Measurements from ENCODE around the gene AGRN.
"Not testable (repeated sequence)": the region's sequence is repeated elsewhere in the genome, so short reads cannot be mapped to it uniquely, and the experiment has no call there.

The AGRN gene

GRCh38 chr1:1089731-1090423, 70.0 kb downstream of the AGRN start:
- no peak overlapping the region for H3K9ac ChIP-seq (ENCODE audit: low read depth in 1 of 2, low read length in 2 of 2)
- no peaks in the 10 kb centered on the region for H3K9me3 ChIP-seq (ENCODE audit: control insufficient read depth in 2 of 2, low read length in 2 of 2)
- no peaks in the 10 kb centered on the region for H3K36me3 ChIP-seq (ENCODE audit: control insufficient read depth in 2 of 2, insufficient read depth in 2 of 2, low read length in 2 of 2)
- no peak overlapping the region for H3K4me3 ChIP-seq (ENCODE audit: low read length in 2 of 2)
- no peaks in the 10 kb centered on the region for H3K27me3 ChIP-seq (ENCODE audit: control insufficient read depth in 2 of 2, insufficient read depth in 2 of 2, low read length in 2 of 2)
- no peak overlapping the region for H3K27ac ChIP-seq (ENCODE audit: low read depth in 2 of 2, low read length in 2 of 2)
- H3K4me1 ChIP-seq (ENCODE audit: control insufficient read depth in 2 of 2, insufficient read depth in 2 of 2, low read length in 2 of 2) = no peaks in the 10 kb centered on the region

DNA sequence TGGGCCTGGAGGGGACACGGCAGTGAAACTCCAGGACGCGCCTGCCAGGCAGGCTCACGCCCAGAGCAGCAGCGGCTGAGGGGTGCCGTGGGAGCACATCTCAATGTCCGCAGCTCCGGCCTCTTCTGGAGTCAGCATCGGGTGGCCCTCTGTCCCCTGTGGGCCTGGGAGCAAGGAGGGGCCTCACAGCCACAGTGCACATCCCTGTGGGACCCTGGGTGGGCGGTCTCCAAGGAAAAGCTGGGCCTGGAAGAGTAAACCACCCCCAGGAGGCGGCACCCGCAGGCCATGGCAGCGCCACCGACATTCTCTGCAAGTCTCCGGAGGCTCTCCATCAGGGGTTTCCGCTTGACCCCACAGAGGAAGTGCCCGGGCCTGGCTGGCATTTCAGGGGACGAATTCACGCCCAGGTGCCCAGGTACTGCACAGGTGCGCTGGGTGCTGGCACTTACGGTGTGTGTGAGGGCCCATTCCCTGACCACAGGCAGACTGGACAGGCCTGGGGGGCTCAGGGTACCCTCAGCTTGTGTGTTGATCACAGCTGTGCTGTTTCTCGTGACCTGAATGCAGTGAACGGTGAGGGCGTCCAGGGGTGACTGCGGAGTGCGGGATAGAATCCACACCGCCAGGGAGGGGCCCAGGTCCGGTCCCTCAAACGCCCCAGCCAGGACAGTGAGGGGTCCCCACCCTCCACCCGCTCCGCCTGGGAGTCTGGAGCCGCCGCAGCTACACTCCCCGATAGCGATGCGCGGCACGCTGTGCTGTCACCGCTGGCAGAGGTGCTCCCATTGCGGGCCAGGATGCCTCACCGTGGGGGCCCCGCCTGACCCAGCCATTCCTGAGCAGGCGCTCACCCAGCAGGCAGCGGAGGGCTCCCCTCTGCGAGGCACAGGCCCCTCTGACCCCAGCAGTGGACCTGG, 70.8 kb downstream of the AGRN start:
- no peaks in the 10 kb centered on the region for H3K9me3 ChIP-seq (ENCODE audit: control insufficient read depth in 2 of 2, low read length in 2 of 2)
- no peak overlapping the region for H3K4me3 ChIP-seq (ENCODE audit: low read length in 2 of 2)
- no peaks in the 10 kb centered on the region for H3K27me3 ChIP-seq (ENCODE audit: control insufficient read depth in 2 of 2, insufficient read depth in 2 of 2, low read length in 2 of 2)

GRCh38 chr1:1091344-1092148, 71.6 kb downstream of the AGRN start:
- Histone ChIP-seq H3K9me3 (ENCODE audit: control insufficient read depth in 2 of 2, low read length in 2 of 2) (no peaks in the 10 kb centered on the region), H3K4me3 (ENCODE audit: low read length in 2 of 2) (no peak overlapping the region), H3K4me1 (ENCODE audit: control insufficient read depth in 2 of 2, insufficient read depth in 2 of 2, low read length in 2 of 2) (no peaks in the 10 kb centered on the region), H3K27ac (ENCODE audit: low read depth in 2 of 2, low read length in 2 of 2) (no peak overlapping the region), H3K36me3 (ENCODE audit: control insufficient read depth in 2 of 2, insufficient read depth in 2 of 2, low read length in 2 of 2) (no peaks in the 10 kb centered on the region), H3K27me3 (ENCODE audit: control insufficient read depth in 2 of 2, insufficient read depth in 2 of 2, low read length in 2 of 2) (no peaks in the 10 kb centered on the region), H3K9ac (ENCODE audit: low read depth in 1 of 2, low read length in 2 of 2) (no peak overlapping the region)

More for the DNA sequence above, 70.8 kb downstream of the AGRN start:
- no peaks in the 10 kb centered on the region for H3K4me1 ChIP-seq (ENCODE audit: control insufficient read depth in 2 of 2, insufficient read depth in 2 of 2, low read length in 2 of 2)
- no peak overlapping the region for H3K27ac ChIP-seq (ENCODE audit: low read depth in 2 of 2, low read length in 2 of 2)
- no peak overlapping the region for H3K9ac ChIP-seq (ENCODE audit: low read depth in 1 of 2, low read length in 2 of 2)
- no peaks in the 10 kb centered on the region for H3K36me3 ChIP-seq (ENCODE audit: control insufficient read depth in 2 of 2, insufficient read depth in 2 of 2, low read length in 2 of 2)

DNA sequence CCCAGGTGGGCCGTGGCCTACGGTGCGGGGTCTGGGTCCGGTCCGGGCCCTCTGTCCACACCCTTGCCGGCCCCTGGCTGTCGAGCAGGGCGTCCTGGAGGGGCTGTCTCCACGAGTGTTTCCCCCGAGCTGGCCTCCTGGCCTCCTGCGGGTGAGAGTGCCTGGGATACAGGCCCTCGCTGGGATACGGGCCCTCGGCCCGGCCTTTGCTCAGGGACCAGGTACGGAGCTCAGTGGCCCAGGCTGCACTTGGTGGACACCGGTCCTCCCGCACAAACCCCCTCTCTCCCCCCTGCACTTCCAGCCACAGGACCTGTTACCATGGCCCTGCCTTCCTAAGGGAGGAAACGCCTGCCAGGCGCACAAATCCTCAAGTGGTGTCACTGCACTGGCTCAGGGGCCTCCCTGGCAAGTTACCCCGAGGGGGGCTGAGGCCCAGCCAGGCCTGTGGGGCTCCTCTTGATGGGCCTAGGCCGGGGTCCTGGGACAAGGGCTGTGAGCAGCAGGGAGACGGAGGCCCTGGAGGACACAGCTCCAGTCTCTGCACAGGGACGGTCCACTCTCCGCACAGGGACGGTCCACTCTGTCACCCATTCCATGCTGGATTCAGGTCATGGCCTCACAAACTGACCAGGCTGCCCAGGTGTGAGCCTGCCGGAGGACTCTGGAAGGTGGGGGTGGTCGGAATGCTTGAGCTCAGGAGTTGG, 72.4 kb downstream of the AGRN start:
- no peak overlapping the region for H3K9ac ChIP-seq (ENCODE audit: low read depth in 1 of 2, low read length in 2 of 2)
- H3K27ac ChIP-seq (ENCODE audit: low read depth in 2 of 2, low read length in 2 of 2) = no peak overlapping the region
- no peaks in the 10 kb centered on the region for H3K9me3 ChIP-seq (ENCODE audit: control insufficient read depth in 2 of 2, low read length in 2 of 2)
- H3K4me3 ChIP-seq (ENCODE audit: low read length in 2 of 2) = no peak overlapping the region
- H3K36me3 ChIP-seq (ENCODE audit: control insufficient read depth in 2 of 2, insufficient read depth in 2 of 2, low read length in 2 of 2) = no peaks in the 10 kb centered on the region
- H3K27me3 ChIP-seq (ENCODE audit: control insufficient read depth in 2 of 2, insufficient read depth in 2 of 2, low read length in 2 of 2) = no peaks in the 10 kb centered on the region
- H3K4me1 ChIP-seq (ENCODE audit: control insufficient read depth in 2 of 2, insufficient read depth in 2 of 2, low read length in 2 of 2) = no peaks in the 10 kb centered on the region

DNA sequence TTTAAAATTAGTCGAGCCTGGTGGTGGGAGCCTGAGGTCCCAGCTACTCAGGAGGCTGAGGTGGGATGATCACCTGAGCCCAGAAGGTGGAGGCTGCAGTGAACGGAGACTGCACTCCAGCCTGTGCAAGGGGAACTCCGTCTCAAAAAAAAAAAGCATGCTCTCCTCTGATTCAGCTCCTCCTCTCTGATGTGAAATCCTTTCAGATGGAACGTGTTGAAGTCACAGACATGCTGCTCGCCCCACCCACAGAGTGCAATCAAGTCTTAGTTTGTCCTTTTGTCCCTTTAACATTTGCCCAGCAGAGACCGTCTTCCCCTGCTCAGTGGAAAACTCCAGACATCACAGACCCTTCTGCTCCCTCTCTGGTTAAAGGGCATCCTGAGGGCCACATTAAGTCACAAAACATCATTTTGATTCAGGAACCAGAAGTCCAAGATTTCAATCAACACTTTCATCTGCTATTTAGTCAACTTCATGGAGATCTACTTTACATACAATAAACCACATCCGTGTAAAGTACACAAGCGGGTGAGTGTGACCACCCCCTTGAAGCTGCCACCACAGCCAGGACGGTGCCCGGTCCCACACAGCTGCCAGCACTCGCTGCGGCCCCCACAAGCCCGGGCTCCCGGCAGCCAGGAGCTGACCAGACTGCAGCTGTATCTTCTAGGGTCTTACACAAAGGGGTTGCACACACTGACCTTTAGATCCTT, 73.1 kb downstream of the AGRN start:
- Histone ChIP-seq H3K9me3 (ENCODE audit: control insufficient read depth in 2 of 2, low read length in 2 of 2) (no peaks in the 10 kb centered on the region), H3K9ac (ENCODE audit: low read depth in 1 of 2, low read length in 2 of 2) (no peak overlapping the region), H3K4me1 (ENCODE audit: control insufficient read depth in 2 of 2, insufficient read depth in 2 of 2, low read length in 2 of 2) (no peaks in the 10 kb centered on the region), H3K4me3 (ENCODE audit: low read length in 2 of 2) (no peak overlapping the region), H3K27ac (ENCODE audit: low read depth in 2 of 2, low read length in 2 of 2) (no peak overlapping the region), H3K27me3 (ENCODE audit: control insufficient read depth in 2 of 2, insufficient read depth in 2 of 2, low read length in 2 of 2) (no peaks in the 10 kb centered on the region), H3K36me3 (ENCODE audit: control insufficient read depth in 2 of 2, insufficient read depth in 2 of 2, low read length in 2 of 2) (no peaks in the 10 kb centered on the region)

DNA sequence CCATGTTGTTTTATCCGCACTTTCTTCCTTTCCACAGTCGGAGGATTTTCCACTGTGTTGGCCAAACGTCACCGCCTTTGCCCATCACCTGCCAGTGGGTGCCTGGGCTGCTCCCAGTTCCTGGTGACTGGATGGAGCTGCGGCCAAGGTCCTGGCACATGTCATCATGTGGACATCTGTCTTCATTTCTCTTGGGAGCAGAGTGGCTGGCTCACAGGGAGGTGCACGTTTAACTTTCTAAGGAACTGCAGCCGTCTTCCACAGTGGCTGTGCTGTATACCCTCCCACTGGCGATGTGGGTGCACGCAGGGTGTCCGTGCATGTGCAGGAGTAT, 73.7 kb downstream of the AGRN start:
- H3K27me3 ChIP-seq (ENCODE audit: control insufficient read depth in 2 of 2, insufficient read depth in 2 of 2, low read length in 2 of 2) = no peaks in the 10 kb centered on the region
- no peak overlapping the region for H3K27ac ChIP-seq (ENCODE audit: low read depth in 2 of 2, low read length in 2 of 2)
- no peaks in the 10 kb centered on the region for H3K36me3 ChIP-seq (ENCODE audit: control insufficient read depth in 2 of 2, insufficient read depth in 2 of 2, low read length in 2 of 2)
- H3K4me1 ChIP-seq (ENCODE audit: control insufficient read depth in 2 of 2, insufficient read depth in 2 of 2, low read length in 2 of 2) = no peaks in the 10 kb centered on the region
- H3K4me3 ChIP-seq (ENCODE audit: low read length in 2 of 2) = no peak overlapping the region
- H3K9me3 ChIP-seq (ENCODE audit: control insufficient read depth in 2 of 2, low read length in 2 of 2) = no peaks in the 10 kb centered on the region
- no peak overlapping the region for H3K9ac ChIP-seq (ENCODE audit: low read depth in 1 of 2, low read length in 2 of 2)

DNA sequence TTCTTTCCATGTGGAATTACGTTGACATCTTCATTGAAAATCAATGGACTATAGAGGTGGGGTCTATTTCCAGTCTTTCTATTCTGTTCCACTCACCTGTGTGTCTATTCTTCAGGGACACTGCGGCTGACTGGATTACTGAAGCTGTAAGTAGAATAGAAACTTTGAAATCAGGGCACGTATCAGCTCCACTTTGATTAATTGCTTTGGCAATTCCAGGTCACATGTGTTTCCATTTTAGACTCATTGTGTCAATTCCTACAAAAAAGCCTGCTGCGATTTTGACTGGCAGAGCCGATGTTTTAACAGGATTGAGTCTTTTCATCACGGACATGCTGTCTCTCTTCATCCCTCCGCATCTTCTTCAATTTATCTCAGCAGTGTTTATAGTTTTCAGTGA, 75.1 kb downstream of the AGRN start:
- Histone ChIP-seq H3K4me3 (ENCODE audit: low read length in 2 of 2) (no peak overlapping the region), H3K27me3 (ENCODE audit: control insufficient read depth in 2 of 2, insufficient read depth in 2 of 2, low read length in 2 of 2) (no peaks in the 10 kb centered on the region), H3K36me3 (ENCODE audit: control insufficient read depth in 2 of 2, insufficient read depth in 2 of 2, low read length in 2 of 2) (no peaks in the 10 kb centered on the region), H3K4me1 (ENCODE audit: control insufficient read depth in 2 of 2, insufficient read depth in 2 of 2, low read length in 2 of 2) (no peaks in the 10 kb centered on the region), H3K9ac (ENCODE audit: low read depth in 1 of 2, low read length in 2 of 2) (no peak overlapping the region), H3K27ac (ENCODE audit: low read depth in 2 of 2, low read length in 2 of 2) (no peak overlapping the region), H3K9me3 (ENCODE audit: control insufficient read depth in 2 of 2, low read length in 2 of 2) (no peaks in the 10 kb centered on the region)

GRCh38 chr1:1096136-1096535, 76.2 kb downstream of the AGRN start:
- not testable (repeated sequence) for H3K9ac ChIP-seq (ENCODE audit: low read depth in 1 of 2, low read length in 2 of 2); H3K27ac ChIP-seq (ENCODE audit: low read depth in 2 of 2, low read length in 2 of 2); H3K27me3 ChIP-seq (ENCODE audit: control insufficient read depth in 2 of 2, insufficient read depth in 2 of 2, low read length in 2 of 2); H3K36me3 ChIP-seq (ENCODE audit: control insufficient read depth in 2 of 2, insufficient read depth in 2 of 2, low read length in 2 of 2); H3K9me3 ChIP-seq (ENCODE audit: control insufficient read depth in 2 of 2, low read length in 2 of 2); H3K4me1 ChIP-seq (ENCODE audit: control insufficient read depth in 2 of 2, insufficient read depth in 2 of 2, low read length in 2 of 2); H3K4me3 ChIP-seq (ENCODE audit: low read length in 2 of 2)

- Histone ChIP-seq H3K9ac (ENCODE audit: low read depth in 1 of 2, low read length in 2 of 2) (peak overlapping the region in 1 of 2 donors; percentile 8), H3K4me1 (ENCODE audit: control insufficient read depth in 2 of 2, insufficient read depth in 2 of 2, low read length in 2 of 2) (no peaks in the 10 kb centered on the region), H3K27ac (ENCODE audit: low read depth in 2 of 2, low read length in 2 of 2) (no peak overlapping the region), H3K9me3 (ENCODE audit: control insufficient read depth in 2 of 2, low read length in 2 of 2) (no peaks in the 10 kb centered on the region), H3K36me3 (ENCODE audit: control insufficient read depth in 2 of 2, insufficient read depth in 2 of 2, low read length in 2 of 2) (no peaks in the 10 kb centered on the region), H3K27me3 (ENCODE audit: control insufficient read depth in 2 of 2, insufficient read depth in 2 of 2, low read length in 2 of 2) (no peaks in the 10 kb centered on the region), H3K4me3 (ENCODE audit: low read length in 2 of 2) (no peak overlapping the region)
Observed at GRCh38 chr1:1098681-1099421, 78.9 kb downstream of the AGRN start.

All from mucosa of rectum (tissue), 2 donors.